ENCODE results near the gene PRKAG3.

DNA sequence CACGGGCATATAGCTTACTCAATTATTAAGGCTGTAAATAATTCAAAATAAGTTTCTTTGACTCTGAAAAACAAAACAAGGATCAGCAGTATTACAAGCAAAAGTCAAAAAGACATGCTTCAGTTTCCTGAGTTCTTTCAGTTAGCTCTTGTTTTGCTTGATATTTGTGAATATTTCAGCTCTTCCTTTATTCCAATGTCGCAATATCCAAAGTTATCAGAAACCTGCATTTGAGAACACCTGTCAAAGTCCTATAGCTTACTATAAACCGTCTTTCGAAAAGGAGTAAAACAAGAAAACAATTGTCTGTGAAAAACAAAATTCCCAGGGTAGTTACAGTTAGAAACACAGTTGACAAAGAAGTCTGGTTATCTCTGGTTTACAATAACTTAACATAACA lies 34.9 kb downstream of the PRKAG3 start:
- TF ChIP-seq, protein P1, sequence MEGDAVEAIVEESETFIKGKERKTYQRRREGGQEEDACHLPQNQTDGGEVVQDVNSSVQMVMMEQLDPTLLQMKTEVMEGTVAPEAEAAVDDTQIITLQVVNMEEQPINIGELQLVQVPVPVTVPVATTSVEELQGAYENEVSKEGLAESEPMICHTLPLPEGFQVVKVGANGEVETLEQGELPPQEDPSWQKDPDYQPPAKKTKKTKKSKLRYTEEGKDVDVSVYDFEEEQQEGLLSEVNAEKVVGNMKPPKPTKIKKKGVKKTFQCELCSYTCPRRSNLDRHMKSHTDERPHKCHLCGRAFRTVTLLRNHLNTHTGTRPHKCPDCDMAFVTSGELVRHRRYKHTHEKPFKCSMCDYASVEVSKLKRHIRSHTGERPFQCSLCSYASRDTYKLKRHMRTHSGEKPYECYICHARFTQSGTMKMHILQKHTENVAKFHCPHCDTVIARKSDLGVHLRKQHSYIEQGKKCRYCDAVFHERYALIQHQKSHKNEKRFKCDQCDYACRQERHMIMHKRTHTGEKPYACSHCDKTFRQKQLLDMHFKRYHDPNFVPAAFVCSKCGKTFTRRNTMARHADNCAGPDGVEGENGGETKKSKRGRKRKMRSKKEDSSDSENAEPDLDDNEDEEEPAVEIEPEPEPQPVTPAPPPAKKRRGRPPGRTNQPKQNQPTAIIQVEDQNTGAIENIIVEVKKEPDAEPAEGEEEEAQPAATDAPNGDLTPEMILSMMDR (conservative IDR thresholded peaks at IDR 0.05), result no peak
- TF ChIP-seq EZH2 (IDR thresholded peaks at IDR 0.05; ENCODE audit: low read depth), result no peak
